H9 (cell line): ENCODE data around the gene DNAJC21. TPM values are rescaled to one million over a fixed set of nuclear protein-coding genes. Genes with fewer than 3 reads are reported as not detected.

Experiments
- DNase-seq: peaks from one replicate; pipeline ENCODE4 v3.0.0-alpha.2; 2017
- H2AFZ ChIP-seq: one replicate; pipeline ENCODE4 v1.6.1; 2013; ENCODE audit warnings: mild to moderate bottlenecking, low read length, control low read depth, moderate library complexity
- H2AK5ac ChIP-seq: 2 replicates; pipeline ENCODE4 v1.6.1; 2013; ENCODE audit warnings: low read length, control low read depth, mixed read lengths; ENCODE audit not compliant: insufficient read length
- H2BK120ac ChIP-seq: one replicate; pipeline ENCODE4 v1.6.1; 2013; ENCODE audit warnings: low read depth, mild to moderate bottlenecking, low read length, control low read depth, inconsistent platforms; ENCODE audit not compliant: poor library complexity, severe bottlenecking
- H2BK12ac ChIP-seq: 2 replicates; pipeline ENCODE4 v1.6.1; 2013; ENCODE audit warnings: low read length, control low read depth, mixed read lengths, low read depth; ENCODE audit not compliant: insufficient read length
- H2BK15ac ChIP-seq: 2 replicates; pipeline ENCODE4 v1.6.1; 2013; ENCODE audit warnings: low read depth, low read length, control low read depth
- H2BK20ac ChIP-seq: one replicate; pipeline ENCODE4 v1.6.1; 2013; ENCODE audit warnings: low read depth, mild to moderate bottlenecking, low read length, control low read depth, inconsistent platforms; ENCODE audit not compliant: poor library complexity, severe bottlenecking
- H2BK5ac ChIP-seq: 2 replicates; pipeline ENCODE4 v1.6.1; 2013; ENCODE audit warnings: low read length, control low read depth, mixed read lengths; ENCODE audit not compliant: insufficient read length
- H3K14ac ChIP-seq: 2 replicates; pipeline ENCODE4 v1.6.1; 2013; ENCODE audit warnings: low read length, control low read depth; ENCODE audit not compliant: insufficient read depth
- H3K18ac ChIP-seq: 2 replicates; pipeline ENCODE4 v1.6.1; 2013; ENCODE audit warnings: low read depth, mild to moderate bottlenecking, mixed read lengths, low read length, control low read depth; ENCODE audit not compliant: insufficient read length
- H3K23ac ChIP-seq: 2 replicates; pipeline ENCODE4 v1.6.1; 2013; ENCODE audit warnings: low read length, control low read depth, mixed read lengths, low read depth; ENCODE audit not compliant: insufficient read length
- H3K23me2 ChIP-seq: 2 replicates; pipeline ENCODE4 v1.6.1; 2013; ENCODE audit warnings: low read depth, mild to moderate bottlenecking, mixed read lengths, low read length, control low read depth; ENCODE audit not compliant: insufficient read length, poor library complexity, severe bottlenecking
- H3K27ac ChIP-seq: 2 replicates; pipeline ENCODE4 v1.5.1; 2013; ENCODE audit warnings: low read length, control low read depth, mixed read lengths, low read depth; ENCODE audit not compliant: insufficient read length
- H3K27me3 ChIP-seq: 2 replicates; pipeline ENCODE4 v1.6.1; 2013; ENCODE audit warnings: low read length, control low read depth, inconsistent platforms; ENCODE audit not compliant: insufficient read depth
- H3K4ac ChIP-seq: 2 replicates; pipeline ENCODE4 v1.6.1; 2013; ENCODE audit warnings: low read depth, mild to moderate bottlenecking, control low read depth, inconsistent platforms, low read length, moderate library complexity
- H3K4me1 ChIP-seq: 2 replicates; pipeline ENCODE4 v1.6.1; 2013; ENCODE audit warnings: low read length, control low read depth, inconsistent platforms; ENCODE audit not compliant: insufficient read depth
- H3K4me2 ChIP-seq: 2 replicates; pipeline ENCODE4 v1.6.1; 2013; ENCODE audit warnings: low read length, control low read depth, mixed read lengths; ENCODE audit not compliant: insufficient read length, insufficient read depth
- H3K56ac ChIP-seq: 2 replicates; pipeline ENCODE4 v1.6.1; 2013; ENCODE audit warnings: low read depth, mild to moderate bottlenecking, mixed read lengths, low read length, control low read depth; ENCODE audit not compliant: insufficient read length
- H3K79me1 ChIP-seq: 2 replicates; pipeline ENCODE4 v1.6.1; 2013; ENCODE audit warnings: low read depth, mild to moderate bottlenecking, moderate library complexity, low read length, control low read depth, inconsistent platforms; ENCODE audit not compliant: insufficient read depth, poor library complexity, severe bottlenecking
- H3K79me2 ChIP-seq: 2 replicates; pipeline ENCODE4 v1.6.1; 2013; ENCODE audit warnings: low read length, control low read depth, inconsistent platforms; ENCODE audit not compliant: insufficient read depth
- H3K9ac ChIP-seq: 2 replicates; pipeline ENCODE4 v1.6.1; 2013; ENCODE audit warnings: low read length, control low read depth, mixed read lengths; ENCODE audit not compliant: insufficient read length; ENCODE audit errors: extremely low read depth
- H3K9me3 ChIP-seq: one replicate; pipeline ENCODE4 v1.6.1; 2013; ENCODE audit warnings: low read depth, low read length, inconsistent platforms; ENCODE audit not compliant: control insufficient read depth
- H3T11ph ChIP-seq: one replicate; pipeline ENCODE4 v1.6.1; 2013; ENCODE audit warnings: mild to moderate bottlenecking, low read length, control low read depth, inconsistent platforms
- H4K20me1 ChIP-seq: one replicate; pipeline ENCODE4 v1.6.1; 2013; ENCODE audit not compliant: control insufficient read depth, insufficient read length, insufficient read depth
- H4K5ac ChIP-seq: 2 replicates; pipeline ENCODE4 v1.6.1; 2013; ENCODE audit warnings: low read depth, mild to moderate bottlenecking, mixed read lengths, low read length, control low read depth; ENCODE audit not compliant: insufficient read length
- H4K8ac ChIP-seq: replicated peaks from 2 replicates; pipeline ENCODE4 v1.6.1; 2013; ENCODE audit warnings: low read length, control low read depth, mixed read lengths, low read depth; ENCODE audit not compliant: insufficient read length
- H4K91ac ChIP-seq: 2 replicates; pipeline ENCODE4 v1.6.1; 2013; ENCODE audit warnings: low read depth, mild to moderate bottlenecking, moderate library complexity, mixed read lengths, low read length, control low read depth; ENCODE audit not compliant: insufficient read length
- H3K27ac Mint-ChIP-seq, 3 experiments: 2 replicates in 2 of 3; 3 replicates in 1 of 3; pipeline ENCODE4 v1.8.0; 2020 to 2021; ENCODE audit warnings: mixed read lengths in 3 of 3, mild to moderate bottlenecking in 1 of 3, moderate library complexity in 1 of 3
- H3K27me3 Mint-ChIP-seq: 2 replicates; pipeline ENCODE4 v1.8.0; 2021; ENCODE audit warnings: low read depth, mild to moderate bottlenecking, moderate library complexity, mixed read lengths
- H3K36me3 Mint-ChIP-seq, 3 experiments: 2 replicates in 2 of 3; 3 replicates in 1 of 3; pipeline ENCODE4 v1.8.0; 2020 to 2021; ENCODE audit warnings: low read depth in 3 of 3, mixed read lengths in 3 of 3; ENCODE audit not compliant: insufficient read depth in 1 of 3
- H3K4me1 Mint-ChIP-seq, 2 experiments: 2 replicates each; pipeline ENCODE4 v1.8.0; 2020; ENCODE audit warnings: mixed read lengths in 2 of 2
- H3K4me3 Mint-ChIP-seq, 2 experiments: 2 replicates in 1 of 2; 3 replicates in 1 of 2; pipeline ENCODE4 v1.8.0; 2020 to 2021; ENCODE audit warnings: mild to moderate bottlenecking in 2 of 2, mixed read lengths in 2 of 2, moderate library complexity in 1 of 2
- H3K9me3 Mint-ChIP-seq, 2 experiments: 2 replicates in 1 of 2; 3 replicates in 1 of 2; pipeline ENCODE4 v1.8.0; 2020; ENCODE audit warnings: mild to moderate bottlenecking in 2 of 2, mixed read lengths in 2 of 2, moderate library complexity in 1 of 2
- WGBS: extraction: QIAGEN DNeasy Blood & Tissue Kit; methylation state at CpG from one replicate; pipeline ENCODE4 v1.1.7; 2013; ENCODE audit warnings: missing lambda C conversion rate, low lambda C conversion rate, mixed read lengths; ENCODE audit not compliant: insufficient read length; ENCODE audit errors: extremely low coverage; 5-methylcytosine and 5-hydroxymethylcytosine counted together
- total RNA-seq: library from RNA; stranded (reverse); gene quantifications from 2 replicates; pipeline ENCODE4 v1.2.1, GENCODE V29; 2021
- TF ChIP-seq, protein P1 (sequence below): fragments of 200-600 bp; sonication (generic); conservative IDR thresholded peaks from 3 replicates; pipeline ENCODE4 v1.8.0; 2021; ENCODE audit warnings: antibody characterized with exemption, mild to moderate bottlenecking

Gene DNAJC21
- total RNA-seq, 1 experiment from 2014 or later, result 50.4 TPM

DNA sequence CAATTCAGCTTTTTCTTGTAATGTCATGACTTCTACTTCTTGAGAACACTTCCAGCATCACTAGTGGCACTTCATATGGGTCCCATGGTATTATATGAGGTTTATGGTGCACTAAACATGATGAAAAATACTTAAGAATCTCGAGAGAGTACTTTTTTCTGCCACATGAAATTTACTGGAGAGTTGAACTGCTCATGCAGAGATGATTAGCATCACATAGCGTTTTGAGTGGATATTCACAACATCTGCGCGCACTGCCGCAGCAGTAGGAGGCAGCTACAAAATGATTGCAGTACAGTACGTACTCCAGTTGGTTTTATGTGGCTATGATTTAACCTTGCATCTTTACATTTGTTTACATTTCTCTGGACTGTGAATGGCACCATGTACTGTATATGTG is 28.7 kb upstream of the DNAJC21 start:
- H3K23me2 ChIP-seq, result no peaks in the 10 kb centered on the region
- no peak overlapping the region for H3K56ac ChIP-seq
- no peak overlapping the region for H2AFZ ChIP-seq
- no peak overlapping the region for H4K5ac ChIP-seq
- no peak overlapping the region for H3K27ac Mint-ChIP-seq
- H2BK20ac ChIP-seq, result no peak overlapping the region
- H3K27me3 Mint-ChIP-seq, result no peaks in the 10 kb centered on the region
- no peaks in the 10 kb centered on the region for H3K9me3 Mint-ChIP-seq
- DNase-seq, result no peak
- no peak overlapping the region for H3K4me3 Mint-ChIP-seq
- no peak overlapping the region for H3K14ac ChIP-seq
- H3K18ac ChIP-seq, result no peak overlapping the region
- no peak overlapping the region for H3K4me2 ChIP-seq
- no peaks in the 10 kb centered on the region for H3K9me3 ChIP-seq
- H4K91ac ChIP-seq, result no peak overlapping the region
- H3K27ac ChIP-seq, result no peak overlapping the region
- no peak overlapping the region for H2AK5ac ChIP-seq
- peaks cover 6 to 27% (median 21%) of the 10 kb centered on the region in 3 experiments; a peak in 5 of 7 replicates for H3K36me3 Mint-ChIP-seq
- H3K4me1 ChIP-seq, result no peaks in the 10 kb centered on the region
- no CpG with 5 or more reads among the region's 6 CpGs for WGBS
- H2BK12ac ChIP-seq, result no peak overlapping the region
- no peaks in the 10 kb centered on the region for H3K79me2 ChIP-seq
- H2BK120ac ChIP-seq, result no peak overlapping the region
- H2BK5ac ChIP-seq, result no peak overlapping the region
- H3K4ac ChIP-seq, result no peak overlapping the region
- H3K23ac ChIP-seq, result no peak overlapping the region
- no peak overlapping the region for H3K9ac ChIP-seq
- no peaks in the 10 kb centered on the region for H4K20me1 ChIP-seq
- H4K8ac ChIP-seq, result no peak overlapping the region
- no peaks in the 10 kb centered on the region for H3K79me1 ChIP-seq
- H3T11ph ChIP-seq, result no peak overlapping the region
- peaks cover 6 to 17% of the 10 kb centered on the region in 2 experiments for H3K4me1 Mint-ChIP-seq
- TF ChIP-seq, protein P1, sequence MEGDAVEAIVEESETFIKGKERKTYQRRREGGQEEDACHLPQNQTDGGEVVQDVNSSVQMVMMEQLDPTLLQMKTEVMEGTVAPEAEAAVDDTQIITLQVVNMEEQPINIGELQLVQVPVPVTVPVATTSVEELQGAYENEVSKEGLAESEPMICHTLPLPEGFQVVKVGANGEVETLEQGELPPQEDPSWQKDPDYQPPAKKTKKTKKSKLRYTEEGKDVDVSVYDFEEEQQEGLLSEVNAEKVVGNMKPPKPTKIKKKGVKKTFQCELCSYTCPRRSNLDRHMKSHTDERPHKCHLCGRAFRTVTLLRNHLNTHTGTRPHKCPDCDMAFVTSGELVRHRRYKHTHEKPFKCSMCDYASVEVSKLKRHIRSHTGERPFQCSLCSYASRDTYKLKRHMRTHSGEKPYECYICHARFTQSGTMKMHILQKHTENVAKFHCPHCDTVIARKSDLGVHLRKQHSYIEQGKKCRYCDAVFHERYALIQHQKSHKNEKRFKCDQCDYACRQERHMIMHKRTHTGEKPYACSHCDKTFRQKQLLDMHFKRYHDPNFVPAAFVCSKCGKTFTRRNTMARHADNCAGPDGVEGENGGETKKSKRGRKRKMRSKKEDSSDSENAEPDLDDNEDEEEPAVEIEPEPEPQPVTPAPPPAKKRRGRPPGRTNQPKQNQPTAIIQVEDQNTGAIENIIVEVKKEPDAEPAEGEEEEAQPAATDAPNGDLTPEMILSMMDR, result no peak
- H3K27me3 ChIP-seq, result no peaks in the 10 kb centered on the region
- no peak overlapping the region for H2BK15ac ChIP-seq
